ENCODE data around the gene BRF1.

GRCh38 chr14:105315941-105316576 is 15.3 kb upstream of the BRF1 start:
- TF ChIP-seq CTCF (conservative IDR thresholded peaks at IDR 0.05; ENCODE audit: low read length) (no peak), EZH2phosphoT487 (IDR thresholded peaks at IDR 0.05; ENCODE audit: borderline replicate concordance) (no peak)
